Panc1 (cell line): Measurements from ENCODE around the gene CAMK2A. TPM values are rescaled to one million over a fixed set of nuclear protein-coding genes. Genes with fewer than 3 reads are reported as not detected.

Experiments
- ATAC-seq: fragments of 200-7000 bp; cut with Tn5 transposase; 2 replicates; pipeline ENCODE4 v1.9.1; 2020; ENCODE audit warnings: mild to moderate bottlenecking, moderate library complexity
- BruUV-seq: library from RNA; stranded (reverse); fragments of 400-500 nt; replicated peaks from 2 replicates; lab custom pipeline; 2021; lab: Mats Ljungman, UMichigan
- CTCF ChIA-PET: fragments of 300-600 bp; sonication (Branson Sonifier 250); formaldehyde crosslinking; loops from one replicate; lab custom pipeline; 2022; ENCODE audit warnings: antibody characterized with exemption; lab: Charles Lee
- POLR2A ChIA-PET: fragments of 300-600 bp; sonication (Branson Sonifier 250); formaldehyde crosslinking; loops from one replicate; lab custom pipeline; 2022; ENCODE audit warnings: antibody characterized with exemption; lab: Charles Lee
- DNase-seq: peaks from one replicate; pipeline ENCODE4 v3.0.0-alpha.2; 2010; ENCODE audit warnings: low read depth, low spot score
- H3K27ac ChIP-seq: 2 replicates; pipeline ENCODE4 v1.5.1; 2011; ENCODE audit warnings: mild to moderate bottlenecking, low read length, inconsistent platforms
- H3K27me3 ChIP-seq: fragments of 200-500 bp; sonication (Bioruptor generic); 2 replicates; pipeline ENCODE4 v1.6.0; 2014; ENCODE audit warnings: low read length, inconsistent platforms; ENCODE audit not compliant: control insufficient read depth, insufficient read depth
- H3K36me3 ChIP-seq: fragments of 200-500 bp; sonication (Bioruptor generic); 2 replicates; pipeline ENCODE4 v1.5.1; 2014; ENCODE audit warnings: inconsistent platforms, mild to moderate bottlenecking, low read length, moderate library complexity; ENCODE audit not compliant: control insufficient read depth, insufficient read depth
- H3K4me1 ChIP-seq: 2 replicates; pipeline ENCODE4 v1.5.1; 2011; ENCODE audit warnings: inconsistent platforms, mild to moderate bottlenecking, low read length, moderate library complexity; ENCODE audit not compliant: control insufficient read depth, insufficient read depth
- H3K4me3 ChIP-seq, 2 experiments: 2 replicates each; pipeline ENCODE4 v1.5.1; 2011 to 2012; ENCODE audit warnings: low read depth in 2 of 2, low read length in 2 of 2, mild to moderate bottlenecking in 2 of 2, inconsistent platforms in 1 of 2, moderate library complexity in 1 of 2
- H3K9me3 ChIP-seq: fragments of 200-500 bp; sonication (Bioruptor generic); 2 replicates; pipeline ENCODE4 v1.5.1; 2014; ENCODE audit warnings: low read depth, mild to moderate bottlenecking, inconsistent platforms, low read length, moderate library complexity; ENCODE audit not compliant: control insufficient read depth, insufficient read depth
- POLR2AphosphoS5 ChIP-seq: IDR thresholded peaks from 2 replicates; pipeline ENCODE4 v1.6.1; 2012; ENCODE audit warnings: mild to moderate bottlenecking, low read depth, low read length, moderate library complexity
- REST ChIP-seq, 2 experiments: IDR thresholded peaks; 2 replicates each; pipeline ENCODE4 v1.6.1; 2011 to 2012; ENCODE audit warnings: low read depth in 2 of 2, control low read depth in 1 of 2, low read length in 1 of 2, mild to moderate bottlenecking in 1 of 2, moderate library complexity in 1 of 2; ENCODE audit not compliant: insufficient read depth in 1 of 2
- SIN3A ChIP-seq: IDR thresholded peaks from 2 replicates; pipeline ENCODE4 v1.6.1; 2012; ENCODE audit warnings: low read depth, mild to moderate bottlenecking, low read length, moderate library complexity, borderline replicate concordance; ENCODE audit not compliant: insufficient read depth
- TCF7L2 ChIP-seq: IDR thresholded peaks from 2 replicates; pipeline ENCODE4 v1.6.1; 2011; ENCODE audit warnings: mild to moderate bottlenecking, low read depth, low read length, inconsistent platforms
- in situ Hi-C: cut with HindIII; loops from 2 replicates; pipeline ENCODE4 v1.10.0; 2016; ENCODE audit warnings: low sequenced_read_pairs, low pct_unique_long_range_greater_than_20kb
- intact Hi-C: fragments of 100-400 bp; cut with micrococcal nuclease; formaldehyde crosslinking; loops from one replicate; pipeline ENCODE4 v1.10.0; 2022; ENCODE audit not compliant: unreplicated experiment
- total RNA-seq: library from RNA; stranded (reverse); gene quantifications from one replicate; pipeline ENCODE4 v1.2.1, GENCODE V29; 2021; ENCODE audit not compliant: unreplicated experiment
- TF ChIP-seq, protein P1 (sequence below): fragments of 450-650 bp; IDR thresholded peaks from 2 replicates; pipeline ENCODE4 v1.5.1; 2017; ENCODE audit warnings: mild to moderate bottlenecking

Gene CAMK2A
- total RNA-seq, 1 experiment from 2014 or later = 0.51 TPM

DNA sequence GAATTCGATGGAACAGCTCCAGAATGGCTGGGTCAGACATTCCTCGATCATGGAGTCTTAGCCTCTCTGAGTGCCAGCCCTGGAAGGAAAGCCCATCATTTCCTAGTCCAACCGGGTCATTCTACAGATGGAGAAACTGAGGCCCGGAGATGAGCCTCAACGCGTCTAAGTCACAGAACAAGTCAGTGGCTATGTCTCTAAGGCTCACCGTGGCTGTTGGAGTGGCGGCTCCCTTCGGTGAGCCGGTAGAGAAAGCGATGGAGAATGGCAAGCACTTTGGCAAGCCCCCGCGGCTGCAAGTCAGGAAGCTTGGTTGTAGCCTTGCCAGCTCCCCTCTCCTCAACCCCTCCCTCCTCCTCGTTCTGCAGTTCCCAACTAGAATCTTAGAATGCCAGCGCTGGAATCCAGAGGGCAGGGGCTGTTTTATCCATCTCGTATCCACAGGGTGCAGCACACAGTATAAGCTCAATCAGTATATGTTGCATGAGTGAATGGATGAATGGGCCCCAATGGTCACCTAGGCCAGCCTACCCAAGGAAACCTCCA lies 13.6 kb upstream of the CAMK2A start:
- ChIA-PET POLR2A (no interaction called here), CTCF (no interaction called here)
- ATAC-seq (0 out of 2 replicates have a peak, but pooled peaks have one; percentile 13), DNase-seq (no peak)
- Histone ChIP-seq H3K9me3 (no peaks in the 10 kb centered on the region), H3K4me1 (peaks cover 36% of the 10 kb centered on the region), H3K4me3 (peak overlapping the region; percentile 54 to 84), H3K36me3 (no peaks in the 10 kb centered on the region), H3K27ac (peak overlapping the region; percentile 79; the same call in 1 of the 2 replicates), H3K27me3 (no peaks in the 10 kb centered on the region)
- TF ChIP-seq POLR2AphosphoS5 (no peak), TCF7L2 (no peak), REST (IDR thresholded peaks at IDR 0.05; ENCODE audit: insufficient read depth in 1 of 2, low read depth in 2 of 2, low read length in 1 of 2) (no peak), SIN3A (no peak)
- TF ChIP-seq, protein P1, sequence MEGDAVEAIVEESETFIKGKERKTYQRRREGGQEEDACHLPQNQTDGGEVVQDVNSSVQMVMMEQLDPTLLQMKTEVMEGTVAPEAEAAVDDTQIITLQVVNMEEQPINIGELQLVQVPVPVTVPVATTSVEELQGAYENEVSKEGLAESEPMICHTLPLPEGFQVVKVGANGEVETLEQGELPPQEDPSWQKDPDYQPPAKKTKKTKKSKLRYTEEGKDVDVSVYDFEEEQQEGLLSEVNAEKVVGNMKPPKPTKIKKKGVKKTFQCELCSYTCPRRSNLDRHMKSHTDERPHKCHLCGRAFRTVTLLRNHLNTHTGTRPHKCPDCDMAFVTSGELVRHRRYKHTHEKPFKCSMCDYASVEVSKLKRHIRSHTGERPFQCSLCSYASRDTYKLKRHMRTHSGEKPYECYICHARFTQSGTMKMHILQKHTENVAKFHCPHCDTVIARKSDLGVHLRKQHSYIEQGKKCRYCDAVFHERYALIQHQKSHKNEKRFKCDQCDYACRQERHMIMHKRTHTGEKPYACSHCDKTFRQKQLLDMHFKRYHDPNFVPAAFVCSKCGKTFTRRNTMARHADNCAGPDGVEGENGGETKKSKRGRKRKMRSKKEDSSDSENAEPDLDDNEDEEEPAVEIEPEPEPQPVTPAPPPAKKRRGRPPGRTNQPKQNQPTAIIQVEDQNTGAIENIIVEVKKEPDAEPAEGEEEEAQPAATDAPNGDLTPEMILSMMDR = no peak
- BruUV-seq = no TSS peak
- in situ Hi-C loops (no loop called here), intact Hi-C loops (no loop called here)

DNA sequence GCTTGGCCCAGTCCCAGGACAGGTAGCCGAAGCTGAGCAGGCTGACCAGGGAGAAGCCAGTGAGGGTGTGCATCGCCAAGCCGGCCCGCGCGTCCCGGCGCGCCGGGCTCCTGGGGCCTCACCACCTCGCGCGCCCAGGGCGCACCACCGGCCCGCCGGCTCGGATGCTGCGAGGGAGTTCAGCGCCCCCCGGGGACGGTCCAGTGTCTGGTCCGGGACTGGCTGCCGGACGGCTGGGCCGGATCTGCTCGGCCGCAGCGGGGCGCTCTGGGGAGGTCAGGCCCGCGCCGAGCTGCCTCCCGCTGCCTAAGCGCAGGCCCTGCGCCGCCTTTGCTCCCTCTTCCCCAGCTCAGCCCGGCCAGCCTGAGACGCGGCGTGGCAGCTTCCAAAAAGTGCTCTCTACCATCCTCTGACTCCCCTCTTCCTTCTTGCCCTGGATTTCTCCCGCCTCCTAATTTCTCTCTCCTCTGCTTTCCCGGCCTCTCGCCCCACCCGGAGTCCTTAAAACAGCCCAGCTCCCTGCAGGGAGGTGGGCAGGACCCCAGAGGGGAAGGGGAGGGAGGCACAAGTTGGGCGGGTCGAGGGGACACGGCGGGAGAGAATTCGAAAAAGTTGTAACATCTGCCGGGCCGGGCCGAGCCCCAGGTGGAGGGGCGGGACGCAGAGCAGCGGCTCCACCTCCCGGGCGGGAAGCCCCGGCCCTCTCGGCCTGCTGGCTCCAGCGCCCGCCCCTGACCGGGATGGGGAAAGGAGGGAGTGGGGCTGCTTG lies 12.9 kb upstream of the CAMK2A start, which contains the start of gene ARSI:
TSS of gene ARSI (minus strand) at position 605 of the 769 bp plus-strand sequence. CDS start at position 73, 532 bp downstream.
- no peak for TF ChIP-seq TCF7L2
- TF ChIP-seq, protein P1 = peak; percentile 87
- peak within 1 kb of the TSS; percentile 79 for H3K27ac ChIP-seq
- no TSS peak for BruUV-seq
- ATAC-seq (peak; percentile 87), DNase-seq (no peak)
- H3K4me3 ChIP-seq = peak within 1 kb of the TSS; percentile 54 to 84
- H3K9me3 ChIP-seq = no peaks in the 10 kb centered on the region
- ChIA-PET POLR2A (no interaction called here), CTCF (no interaction called here)
- in situ Hi-C loops (no loop called here), intact Hi-C loops (no loop called here)
- peaks cover 36% of the 10 kb centered on the region for H3K4me1 ChIP-seq
- no peaks in the 10 kb centered on the region for H3K27me3 ChIP-seq
- H3K36me3 ChIP-seq = no peaks in the 10 kb centered on the region
